Keratinocyte (primary cell): ENCODE measurements around the gene PDXDC1.

ENCODE experiments used
- CTCF ChIP-seq, 3 experiments: IDR thresholded peaks in 1 of 3; conservative IDR thresholded peaks in 1 of 3; optimal IDR thresholded peaks in 1 of 3; 2 replicates in 2 of 3; 3 replicates in 1 of 3; pipeline versions ENCODE3 to v1.5.1; 2011; ENCODE audit warnings: low read length in 3 of 3, mild to moderate bottlenecking in 3 of 3, moderate library complexity in 2 of 3, control low read depth in 1 of 3, inconsistent platforms in 1 of 3; ENCODE audit not compliant: insufficient read depth in 2 of 3; ENCODE audit errors: extremely low read depth in 1 of 3
- EZH2 ChIP-seq: IDR thresholded peaks from one replicate; pipeline ENCODE4 v1.6.1; 2012; ENCODE audit warnings: inconsistent platforms, mild to moderate bottlenecking, low read length, moderate library complexity

DNA sequence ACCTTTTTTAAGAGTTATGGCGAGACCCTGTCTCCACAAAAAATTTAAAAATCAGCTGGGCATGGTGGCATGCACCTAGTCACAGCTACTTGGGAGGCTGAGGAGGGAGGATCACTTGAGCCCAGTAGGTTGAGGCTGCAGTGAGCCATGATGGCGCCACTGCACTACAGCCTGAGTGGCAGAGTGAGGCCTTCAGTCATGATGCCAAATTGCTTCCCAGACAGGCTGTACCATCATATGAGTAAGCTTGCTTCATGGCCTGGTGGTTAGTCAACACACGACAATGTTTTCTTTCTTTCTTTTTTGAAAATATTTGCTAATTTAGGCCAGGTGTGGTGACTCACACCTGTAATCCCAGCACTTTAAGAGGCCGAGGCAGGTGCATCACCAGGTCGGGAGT is 68.5 kb downstream of the PDXDC1 start:
- no peak for TF ChIP-seq CTCF (optimal IDR thresholded peaks at IDR 0.05 in 1 of 3, IDR thresholded peaks at IDR 0.05 in 1 of 3, conservative IDR thresholded peaks at IDR 0.05 in 1 of 3; ENCODE audit: extremely low read depth in 1 of 3, insufficient read depth in 2 of 3, low read length in 3 of 3)
- TF ChIP-seq EZH2 = no peak
